AG04450 (cell line): ENCODE measurements around the gene TNNI2. TPM values are rescaled to one million over a fixed set of nuclear protein-coding genes. Genes with fewer than 3 reads are reported as not detected.

Experiments used
- CTCF ChIA-PET: fragments of 300-600, 350-600 bp; formaldehyde crosslinking; extraction: SDS; loops from one replicate; lab custom pipeline; 2022; ENCODE audit warnings: antibody characterized with exemption, inconsistent platforms; lab: Charles Lee
- POLR2A ChIA-PET: fragments of 350-600 bp; formaldehyde crosslinking; extraction: SDS; loops from one replicate; lab custom pipeline; 2021; ENCODE audit warnings: antibody characterized with exemption, inconsistent platforms; lab: Yijun Ruan, JAX
- DNase-seq: peaks from one replicate; pipeline ENCODE4 v3.0.0-alpha.2; 2011; ENCODE audit warnings: low read depth, low spot score
- H3K27ac ChIP-seq: one replicate; pipeline ENCODE4 v1.5.1; 2012; ENCODE audit warnings: low read depth, low read length, control low read depth
- H3K27me3 ChIP-seq: one replicate; pipeline ENCODE4 v1.6.0; 2012; ENCODE audit warnings: low read length; ENCODE audit not compliant: control insufficient read depth, insufficient read depth
- H3K4me3 ChIP-seq: 2 replicates; pipeline ENCODE4 v1.5.1; 2011; ENCODE audit warnings: mild to moderate bottlenecking, low read depth, low read length, control low read depth
- H3K9me3 ChIP-seq: 2 replicates; pipeline ENCODE4 v1.5.1; 2012; ENCODE audit warnings: low read length; ENCODE audit not compliant: control insufficient read depth, insufficient read depth
- CTCF ChIP-seq: IDR thresholded peaks from 2 replicates; pipeline ENCODE4 v1.5.1; 2011; ENCODE audit warnings: low read depth, low read length, control low read depth, inconsistent platforms
- polyA plus RNA-seq: library from polyadenylated mRNA; depleted of rRNA; stranded (reverse); fragments of >200 nt; gene quantifications from 2 replicates; pipeline ENCODE4 v1.2.3, GENCODE V29; 2011

Gene TNNI2
- polyA plus RNA-seq, 1 experiment = not detected

DNA sequence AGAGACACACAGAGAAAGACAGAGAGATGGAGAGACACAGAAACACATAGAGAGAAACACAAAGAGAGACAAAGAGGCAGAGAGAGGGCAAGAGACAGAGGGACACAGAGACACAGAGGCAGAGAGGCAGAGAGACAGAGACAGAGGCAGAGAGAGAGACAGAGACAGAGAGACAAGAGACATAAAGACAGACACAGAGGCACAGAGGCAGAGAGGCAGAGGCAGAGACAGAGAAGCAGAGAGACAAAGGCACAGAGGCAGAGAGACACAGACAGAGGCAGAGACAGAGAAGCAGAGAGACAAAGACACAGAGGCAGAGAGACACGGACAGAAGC lies 6.3 kb downstream of the TNNI2 start:
- Histone ChIP-seq H3K4me3 (no peak overlapping the region), H3K27ac (no peak overlapping the region), H3K27me3 (peaks cover 19% of the 10 kb centered on the region), H3K9me3 (no peaks in the 10 kb centered on the region; the same call in 1 of the 2 replicates)
- DNase-seq = no peak
- CTCF ChIA-PET = no interaction called here
- POLR2A ChIA-PET = no interaction called here
- no peak for TF ChIP-seq CTCF

- H3K27me3 ChIP-seq = peaks cover 22% of the 10 kb centered on the region
- TF ChIP-seq CTCF = no peak
- CTCF ChIA-PET = interaction anchor here (0.9 kb wide), 1 partner anchor 14 kb away, joined by 6 read pairs; no protein-coding TSS in a partner anchor
- no peaks in the 10 kb centered on the region; the same call in 1 of the 2 replicates for H3K9me3 ChIP-seq
- H3K4me3 ChIP-seq = no peak overlapping the region
- POLR2A ChIA-PET = no interaction called here
- DNase-seq = no peak
- no peak overlapping the region for H3K27ac ChIP-seq
Observed at GRCh38 chr11:1845561-1846452, 7.0 kb downstream of the TNNI2 start.

DNA sequence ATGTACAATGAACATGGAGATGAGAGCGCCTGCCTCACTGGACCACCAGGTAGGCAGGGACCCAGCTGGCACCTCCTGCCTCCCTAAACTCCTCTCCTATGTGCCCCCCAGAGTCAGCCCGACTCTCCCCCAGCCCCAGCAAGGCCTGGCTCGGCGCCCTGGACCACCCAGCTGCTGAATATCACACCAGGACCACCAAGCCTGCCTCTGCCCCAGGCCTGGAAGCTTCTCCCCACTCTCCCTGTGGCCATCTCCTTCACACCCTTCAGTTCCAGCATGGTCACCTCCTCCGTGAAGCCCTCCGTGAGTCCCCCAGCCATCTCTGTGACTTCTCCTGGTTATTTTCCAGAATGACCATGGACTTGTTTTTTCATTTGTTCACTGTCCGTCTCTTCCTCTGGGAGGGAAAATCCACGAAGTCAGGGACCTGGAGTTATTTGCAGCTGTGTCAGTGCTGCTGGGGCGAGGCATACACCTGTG lies 7.7 kb downstream of the TNNI2 start:
- no peaks in the 10 kb centered on the region; the same call in 1 of the 2 replicates for H3K9me3 ChIP-seq
- no peak overlapping the region for H3K4me3 ChIP-seq
- ChIA-PET POLR2A (no interaction called here), CTCF (no interaction called here)
- no peak for TF ChIP-seq CTCF
- no peak for DNase-seq
- H3K27me3 ChIP-seq = peaks cover 24% of the 10 kb centered on the region
- H3K27ac ChIP-seq = no peak overlapping the region

GRCh38 chr11:1847006-1847735 lies 8.4 kb downstream of the TNNI2 start:
- CTCF ChIA-PET = interaction anchor here (0.6 to 1.8 kb wide), 4 partner anchors 14 to 304 kb away, joined by 3 to 4 read pairs (median 4); no protein-coding TSS in a partner anchor
- Histone ChIP-seq H3K9me3 (no peaks in the 10 kb centered on the region; the same call in 1 of the 2 replicates), H3K4me3 (no peak overlapping the region), H3K27ac (no peak overlapping the region), H3K27me3 (peaks cover 24% of the 10 kb centered on the region)
- no peak for TF ChIP-seq CTCF
- no peak for DNase-seq
- POLR2A ChIA-PET = no interaction called here
